Amniotic stem cell (primary cell): ENCODE results near the gene AP1B1.
"Not testable (repeated sequence)": the region's sequence is repeated elsewhere in the genome, so short reads cannot be mapped to it uniquely, and the experiment has no call there.

Experiments used
- DNase-seq: peaks from one replicate; lab custom pipeline; 2025; lab: John Stamatoyannopoulos, UW

AP1B1 gene

GRCh38 chr22:29386708-29387107, 1.7 kb downstream of the AP1B1 start:
- DNase-seq = no peak

- no peak for DNase-seq
Measured at GRCh38 chr22:29385748-29386147, 2.6 kb downstream of the AP1B1 start.

GRCh38 chr22:29385151-29385704, 3.1 kb downstream of the AP1B1 start:
- DNase-seq = no peak

- DNase-seq = no peak
Measured at GRCh38 chr22:29383740-29384139, 4.6 kb downstream of the AP1B1 start.

- DNase-seq = no peak
Measured at GRCh38 chr22:29382580-29383302, 5.6 kb downstream of the AP1B1 start.

- DNase-seq = no peak
Measured at GRCh38 chr22:29380856-29381255, 7.5 kb downstream of the AP1B1 start.

- peak; percentile 32 for DNase-seq
Measured at GRCh38 chr22:29380032-29380781, 8.2 kb downstream of the AP1B1 start.

- DNase-seq = no peak
Measured at GRCh38 chr22:29379258-29379657, 9.1 kb downstream of the AP1B1 start.

- DNase-seq = no peak
Measured at GRCh38 chr22:29377979-29378378, 10.4 kb downstream of the AP1B1 start.

GRCh38 chr22:29376705-29377104, 11.7 kb downstream of the AP1B1 start:
- DNase-seq = not testable (repeated sequence)

GRCh38 chr22:29375398-29376076, 12.8 kb downstream of the AP1B1 start:
- DNase-seq = no peak

GRCh38 chr22:29374806-29375205, 13.6 kb downstream of the AP1B1 start:
- DNase-seq = not testable (repeated sequence)

GRCh38 chr22:29374401-29374800, 14.0 kb downstream of the AP1B1 start:
- no peak for DNase-seq

GRCh38 chr22:29370537-29370936, 17.8 kb downstream of the AP1B1 start:
- DNase-seq = no peak

- no peak for DNase-seq
Measured at GRCh38 chr22:29369460-29369859, 18.9 kb downstream of the AP1B1 start.

GRCh38 chr22:29359469-29359868, 28.9 kb downstream of the AP1B1 start:
- peak; percentile 1 for DNase-seq

GRCh38 chr22:29357193-29357890, 31.0 kb downstream of the AP1B1 start:
- DNase-seq = not testable (repeated sequence)

- no peak for DNase-seq
Measured at GRCh38 chr22:29353860-29354259, 34.5 kb downstream of the AP1B1 start.

GRCh38 chr22:29353286-29353685, 35.1 kb downstream of the AP1B1 start:
- no peak for DNase-seq

- no peak for DNase-seq
Measured at GRCh38 chr22:29352778-29353177, 35.6 kb downstream of the AP1B1 start.

- no peak for DNase-seq
Measured at GRCh38 chr22:29351891-29352290, 36.5 kb downstream of the AP1B1 start.

- DNase-seq = no peak
Measured at GRCh38 chr22:29351042-29351441, 37.3 kb downstream of the AP1B1 start.
